ENCODE measurements around the gene FAM53A.

DNA sequence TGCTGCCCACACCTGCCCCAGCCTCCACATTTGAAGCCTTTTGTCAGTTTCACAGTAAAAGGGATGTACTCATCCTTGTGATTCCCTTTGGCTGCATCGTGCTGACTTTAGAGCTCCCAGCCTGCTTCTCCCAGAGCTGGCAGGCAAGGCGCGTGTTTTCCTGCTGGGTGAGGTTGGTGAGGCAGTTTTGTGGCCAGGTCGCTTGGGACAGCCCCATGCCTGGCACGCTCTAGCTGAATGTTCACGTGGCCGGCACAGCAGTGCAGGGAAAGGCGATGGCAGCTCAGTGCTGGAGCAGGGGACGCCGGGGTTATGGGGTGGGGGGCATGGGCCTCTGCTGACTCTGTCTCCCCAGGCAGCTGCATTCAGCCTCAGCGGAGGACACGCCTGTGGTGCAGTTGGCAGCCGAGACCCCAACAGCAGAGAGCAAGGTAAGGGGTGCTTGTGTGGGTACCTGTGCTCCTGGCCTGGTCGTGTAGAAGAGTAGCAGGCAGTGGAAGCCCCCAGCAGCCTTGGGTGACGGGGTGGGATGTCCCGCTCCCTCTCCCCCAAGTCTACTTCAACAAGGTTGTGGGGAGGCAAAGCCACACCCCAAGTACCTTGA, 46.5 kb upstream of the FAM53A start:
- TF ChIP-seq, protein P1, sequence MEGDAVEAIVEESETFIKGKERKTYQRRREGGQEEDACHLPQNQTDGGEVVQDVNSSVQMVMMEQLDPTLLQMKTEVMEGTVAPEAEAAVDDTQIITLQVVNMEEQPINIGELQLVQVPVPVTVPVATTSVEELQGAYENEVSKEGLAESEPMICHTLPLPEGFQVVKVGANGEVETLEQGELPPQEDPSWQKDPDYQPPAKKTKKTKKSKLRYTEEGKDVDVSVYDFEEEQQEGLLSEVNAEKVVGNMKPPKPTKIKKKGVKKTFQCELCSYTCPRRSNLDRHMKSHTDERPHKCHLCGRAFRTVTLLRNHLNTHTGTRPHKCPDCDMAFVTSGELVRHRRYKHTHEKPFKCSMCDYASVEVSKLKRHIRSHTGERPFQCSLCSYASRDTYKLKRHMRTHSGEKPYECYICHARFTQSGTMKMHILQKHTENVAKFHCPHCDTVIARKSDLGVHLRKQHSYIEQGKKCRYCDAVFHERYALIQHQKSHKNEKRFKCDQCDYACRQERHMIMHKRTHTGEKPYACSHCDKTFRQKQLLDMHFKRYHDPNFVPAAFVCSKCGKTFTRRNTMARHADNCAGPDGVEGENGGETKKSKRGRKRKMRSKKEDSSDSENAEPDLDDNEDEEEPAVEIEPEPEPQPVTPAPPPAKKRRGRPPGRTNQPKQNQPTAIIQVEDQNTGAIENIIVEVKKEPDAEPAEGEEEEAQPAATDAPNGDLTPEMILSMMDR (IDR thresholded peaks at IDR 0.05; ENCODE audit: poor library complexity) = no peak
- TF ChIP-seq EZH2 (IDR thresholded peaks at IDR 0.05; ENCODE audit: borderline replicate concordance) = no peak
- no peak for TF ChIP-seq EZH2phosphoT487 (IDR thresholded peaks at IDR 0.05; ENCODE audit: low read depth, severe bottlenecking, unreplicated experiment)
